Stimulated activated CD4-positive, alpha-beta T cell treated with anti-CD3 and anti-CD28 coated beads, Interleukin-2, amount 100 ng/mL, for 24 hours (primary cell): ENCODE measurements around the gene ITPR2.
A peak's percentile ranks its signal among the peaks of the same experiment; 100 is the strongest.
"Not testable (repeated sequence)": the region's sequence is repeated elsewhere in the genome, so short reads cannot be mapped to it uniquely, and the experiment has no call there.

Source experiments
- DNase-seq, 2 donors: peaks; one replicate each; pipeline ENCODE4 v3.0.0-alpha.2; 2020

ITPR2 gene

GRCh38 chr12:26554332-26554731 lies 278.7 kb downstream of the ITPR2 start:
- no peak for DNase-seq

GRCh38 chr12:26551385-26551784 lies 281.6 kb downstream of the ITPR2 start:
- no peak for DNase-seq

- no peak for DNase-seq
These were observed 284.8 kb downstream of the ITPR2 start for GRCh38 chr12:26548227-26548626.

GRCh38 chr12:26546535-26547314 lies 286.3 kb downstream of the ITPR2 start:
- no peak for DNase-seq

GRCh38 chr12:26539131-26539530 lies 293.9 kb downstream of the ITPR2 start:
- no peak for DNase-seq

GRCh38 chr12:26537651-26538050 lies 295.3 kb downstream of the ITPR2 start:
- no peak for DNase-seq

GRCh38 chr12:26537126-26537525 lies 295.9 kb downstream of the ITPR2 start:
- no peak for DNase-seq

GRCh38 chr12:26535826-26536225 lies 297.2 kb downstream of the ITPR2 start:
- no peak for DNase-seq

GRCh38 chr12:26534071-26534470 lies 298.9 kb downstream of the ITPR2 start:
- no peak for DNase-seq

- no peak for DNase-seq
These were observed 299.8 kb downstream of the ITPR2 start for GRCh38 chr12:26533211-26533610.

GRCh38 chr12:26530461-26530860 lies 302.5 kb downstream of the ITPR2 start:
- no peak for DNase-seq

GRCh38 chr12:26528943-26529342 lies 304.1 kb downstream of the ITPR2 start:
- no peak for DNase-seq

GRCh38 chr12:26527682-26528081 lies 305.3 kb downstream of the ITPR2 start:
- DNase-seq = no peak

- DNase-seq = peak; percentile 12 to 27
These were observed 308.0 kb downstream of the ITPR2 start for GRCh38 chr12:26524862-26525465.

GRCh38 chr12:26523708-26524150 lies 309.3 kb downstream of the ITPR2 start:
- no peak for DNase-seq

- DNase-seq = no peak
These were observed 312.1 kb downstream of the ITPR2 start for GRCh38 chr12:26520869-26521268.

- no peak for DNase-seq
These were observed 312.9 kb downstream of the ITPR2 start for GRCh38 chr12:26520109-26520508.

- no peak for DNase-seq
These were observed 313.5 kb downstream of the ITPR2 start for GRCh38 chr12:26519462-26519861.

GRCh38 chr12:26517320-26517719 lies 315.7 kb downstream of the ITPR2 start:
- DNase-seq = not testable (repeated sequence)

GRCh38 chr12:26514364-26514763 lies 318.6 kb downstream of the ITPR2 start:
- DNase-seq = no peak

- DNase-seq = no peak
These were observed 319.5 kb downstream of the ITPR2 start for GRCh38 chr12:26513363-26514043.

GRCh38 chr12:26512213-26512612 lies 320.8 kb downstream of the ITPR2 start:
- DNase-seq = no peak

GRCh38 chr12:26510354-26510674 lies 322.7 kb downstream of the ITPR2 start:
- no peak for DNase-seq

GRCh38 chr12:26507613-26508012 lies 325.4 kb downstream of the ITPR2 start:
- no peak for DNase-seq
